GM18873 (cell line): ENCODE data around the gene DCST2.

Experiments
- ATAC-seq: cut with Tn5 transposase; IDR thresholded peaks from one replicate; pipeline ENCODE4 v1.9.1; 2021; ENCODE audit warnings: mild to moderate bottlenecking, moderate library complexity, moderate number of reproducible peaks; ENCODE audit not compliant: unreplicated experiment, low FRiP score

Gene DCST2

DNA sequence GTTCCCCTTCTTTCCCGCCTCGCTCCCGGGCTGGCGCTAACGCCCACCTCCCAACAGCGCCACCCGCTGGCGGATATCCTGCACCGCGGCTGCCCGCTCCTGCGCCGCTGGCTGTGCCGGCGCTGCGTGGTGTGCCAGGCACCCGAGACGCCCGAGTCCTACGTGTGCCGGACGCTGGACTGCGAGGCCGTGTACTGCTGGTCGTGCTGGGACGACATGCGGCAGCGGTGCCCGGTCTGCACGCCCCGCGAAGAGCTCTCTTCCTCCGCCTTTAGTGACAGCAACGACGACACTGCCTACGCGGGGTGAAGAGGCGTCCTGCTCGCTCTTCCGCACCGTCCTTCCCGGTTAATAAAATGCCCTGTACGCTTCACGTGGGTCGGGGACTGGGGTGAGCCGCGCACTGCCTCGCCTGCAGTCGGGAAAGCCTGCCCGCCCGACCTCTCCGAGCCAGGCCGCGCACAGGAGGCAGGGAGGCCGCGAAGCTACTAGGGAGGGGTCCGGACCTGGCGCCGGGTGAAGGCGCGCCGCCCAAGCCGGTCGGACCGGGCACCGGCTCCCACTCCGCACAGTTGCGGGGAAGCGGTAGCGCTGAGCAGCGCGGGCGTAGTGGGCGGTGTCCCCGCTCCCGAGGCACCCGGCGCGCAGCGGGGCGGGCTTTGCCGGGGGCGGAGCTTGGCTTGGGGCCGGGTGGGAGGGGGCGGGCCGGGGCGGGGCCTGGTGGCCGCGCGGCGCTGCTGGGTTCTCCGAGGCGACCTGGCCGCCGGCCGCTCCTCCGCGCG, 17.2 kb upstream of the DCST2 start, which contains the start of gene ADAM15:
Gene ADAM15, plus strand, starts transcription at position 757 of the 782 bp plus-strand sequence. CDS start 71 bp downstream, outside the sequence.
- ATAC-seq = peak; percentile 47

- ATAC-seq = peak; percentile 1
These were observed 16.3 kb upstream of the DCST2 start for GRCh38 chr1:155049651-155050559.

DNA sequence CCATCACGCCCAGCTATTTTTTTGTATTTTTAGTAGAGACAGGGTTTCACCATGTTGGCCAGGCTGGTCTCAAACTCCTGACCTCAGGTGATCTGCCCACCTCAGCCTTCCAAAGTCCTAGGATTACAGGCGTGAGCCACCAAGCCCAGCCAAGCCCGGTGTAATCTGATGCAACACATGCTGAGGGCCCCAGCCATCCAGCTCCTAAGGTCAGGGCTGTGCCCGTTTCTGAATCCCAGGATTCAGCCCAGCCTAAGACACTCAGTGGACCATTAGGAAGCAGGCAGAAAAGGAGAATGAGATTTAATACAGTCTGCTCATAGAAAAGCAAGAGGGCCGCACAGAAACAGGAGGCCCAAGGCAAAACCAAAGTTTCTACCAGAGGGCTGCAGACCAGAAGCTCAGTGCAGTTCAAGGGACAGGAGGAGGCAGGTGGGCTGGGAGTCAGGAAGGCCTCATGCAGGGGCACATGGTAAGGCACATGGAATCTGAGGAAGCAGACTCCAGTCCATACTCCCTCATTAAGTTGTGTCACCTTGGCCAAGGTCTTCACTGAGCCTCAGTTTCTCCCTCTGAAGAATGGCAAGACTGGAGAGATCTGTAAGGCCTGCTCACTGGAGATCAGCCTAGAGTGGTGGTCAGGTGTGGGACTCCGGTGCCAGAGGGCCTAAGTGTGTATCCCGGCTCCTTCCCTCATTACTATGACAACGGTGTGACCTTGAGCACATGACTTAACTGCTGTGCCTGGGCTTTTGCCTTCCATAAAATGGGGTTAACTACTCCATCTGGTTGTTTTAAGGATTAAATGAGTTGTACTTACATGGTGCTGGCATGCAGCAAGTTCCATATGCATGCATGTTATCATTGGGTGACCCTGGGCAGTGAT, 15.1 kb upstream of the DCST2 start:
- ATAC-seq = no peak

- ATAC-seq = no peak
These were observed 11.5 kb upstream of the DCST2 start for GRCh38 chr1:155044812-155045657.

DNA sequence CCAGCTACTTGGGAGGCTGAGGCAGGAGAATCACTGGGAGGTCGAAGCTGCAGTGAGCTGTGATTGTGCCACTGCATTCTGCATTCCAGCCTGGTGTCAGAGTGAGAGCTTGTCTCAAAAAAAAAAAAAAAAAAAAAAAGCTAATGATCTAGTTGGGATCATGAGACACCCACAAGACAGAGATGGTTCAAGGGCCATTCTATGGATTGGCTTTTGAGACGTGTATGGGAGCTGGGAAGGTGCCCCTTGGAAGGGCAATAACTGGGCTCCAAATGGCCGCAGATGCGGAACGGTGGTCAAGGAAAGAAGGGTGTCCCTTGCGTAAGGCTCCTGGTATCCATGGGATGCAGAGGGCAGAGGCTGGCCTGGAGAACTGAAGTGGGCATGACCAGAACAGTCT, 10.8 kb upstream of the DCST2 start:
- ATAC-seq = no peak

- no peak for ATAC-seq
These were observed 10.2 kb upstream of the DCST2 start for GRCh38 chr1:155043793-155044192.

DNA sequence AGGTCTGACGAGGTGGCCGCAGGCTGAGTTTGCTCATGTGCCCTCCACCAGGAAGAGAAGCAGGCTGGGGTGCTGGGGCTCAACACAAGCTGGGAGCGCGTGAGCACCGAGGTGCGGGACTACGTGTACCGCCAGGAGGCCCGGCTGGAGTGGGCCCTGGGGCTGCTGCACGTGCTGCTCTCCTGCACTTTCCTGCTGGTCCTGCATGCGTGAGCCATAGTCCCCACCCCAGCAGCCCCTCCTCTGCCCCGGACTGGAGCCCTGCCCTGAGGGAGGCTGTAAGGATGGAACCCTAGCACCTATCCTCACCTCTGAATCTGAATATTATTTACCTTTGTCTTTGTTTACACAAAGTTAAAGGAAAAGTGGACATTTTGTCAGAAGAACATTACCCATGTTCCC, 9.7 kb upstream of the DCST2 start:
- ATAC-seq = no peak

- no peak for ATAC-seq
These were observed 9.2 kb upstream of the DCST2 start for GRCh38 chr1:155042789-155043188.

DNA sequence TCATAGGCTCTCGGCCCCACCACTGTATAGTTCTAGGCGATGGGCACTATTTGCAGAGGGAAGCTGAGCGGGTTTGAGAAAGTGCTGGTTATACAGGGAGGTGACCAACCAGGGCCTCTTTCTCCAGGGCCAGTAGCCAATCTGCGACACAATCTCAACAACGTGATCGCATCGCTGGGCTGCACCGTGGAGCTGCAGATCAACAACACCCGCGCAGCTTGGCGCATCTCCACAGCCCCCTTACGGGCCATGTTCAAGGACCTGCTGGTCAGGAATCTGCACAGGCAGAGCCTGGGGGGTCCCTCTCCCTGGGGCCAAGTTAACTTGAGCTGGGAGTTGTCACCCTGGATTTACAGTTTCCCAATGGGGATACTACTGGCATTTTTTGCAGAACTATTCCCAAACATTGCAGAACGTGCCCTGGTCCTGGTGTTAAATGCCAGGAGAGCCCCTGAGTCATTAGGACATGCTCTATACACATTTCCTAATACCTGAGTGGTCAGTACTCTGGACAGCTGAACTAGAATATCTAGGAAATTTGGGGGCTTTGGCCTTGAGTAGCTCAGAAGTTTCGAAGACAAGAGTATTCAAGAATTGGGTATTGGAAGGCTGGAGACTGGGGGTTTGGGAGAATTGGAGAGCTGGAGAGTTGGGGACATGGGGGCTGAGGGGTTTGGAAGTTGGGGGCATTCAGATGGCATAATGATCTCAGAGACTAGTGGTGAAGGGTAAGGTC, 6.9 kb upstream of the DCST2 start:
- ATAC-seq = no peak

GRCh38 chr1:155039308-155039669, 5.7 kb upstream of the DCST2 start:
- no peak for ATAC-seq

DNA sequence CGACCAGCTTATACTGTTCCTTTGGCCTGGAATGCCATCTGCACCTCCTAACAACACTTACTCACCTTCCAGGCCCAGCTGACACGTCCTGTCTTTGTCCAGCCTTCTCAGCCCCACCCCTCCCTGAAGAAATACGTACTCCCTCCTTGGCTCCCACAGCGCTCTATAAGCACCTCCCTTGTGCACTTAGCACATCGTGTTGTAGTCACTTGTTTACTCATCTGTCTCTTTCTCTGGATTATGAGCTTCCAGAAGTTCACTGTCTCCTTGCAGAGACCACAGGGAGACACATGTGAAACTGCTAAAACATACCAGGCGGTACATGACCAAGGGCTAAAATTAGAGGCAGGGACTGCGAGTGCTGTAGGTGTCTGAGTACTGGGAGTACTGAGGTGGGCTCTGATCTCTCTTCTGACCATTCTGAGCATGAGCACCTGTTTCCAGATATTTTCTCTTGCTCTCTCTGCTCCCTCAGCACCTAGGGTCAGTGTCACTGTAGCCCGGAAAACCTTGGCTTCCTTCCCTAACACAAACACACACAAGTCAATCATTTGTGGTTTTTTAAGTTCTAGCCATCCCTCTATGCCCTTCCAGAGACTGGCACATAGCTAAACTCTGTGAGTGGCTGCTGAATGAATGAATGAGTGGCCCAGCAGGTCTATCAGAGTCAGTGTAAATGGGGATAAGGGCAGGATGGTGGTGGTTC, 5.2 kb upstream of the DCST2 start:
- ATAC-seq = no peak

- ATAC-seq = no peak
These were observed 4.4 kb upstream of the DCST2 start for GRCh38 chr1:155037851-155038441.

- ATAC-seq = no peak
These were observed 3.5 kb upstream of the DCST2 start for GRCh38 chr1:155037043-155037442.

DNA sequence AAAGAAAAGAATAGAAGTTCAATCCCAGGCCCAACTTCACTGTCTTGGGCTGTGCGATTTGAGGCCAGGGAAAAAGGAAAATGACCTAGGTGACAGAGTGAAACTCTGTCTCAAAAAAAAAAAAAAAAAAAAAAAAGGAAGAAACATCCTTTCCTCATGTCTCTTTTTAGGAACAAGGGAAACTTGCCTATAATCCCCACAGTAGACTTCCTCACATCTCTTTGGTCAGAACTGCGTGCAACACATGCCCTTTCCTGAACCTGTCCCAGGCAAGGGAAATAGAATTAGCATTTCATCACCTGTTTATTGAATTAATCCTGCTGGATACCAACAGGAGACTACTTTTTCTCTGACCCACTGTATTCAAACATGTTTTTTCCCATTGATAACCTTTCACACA, 2.4 kb upstream of the DCST2 start:
- no peak for ATAC-seq

DNA sequence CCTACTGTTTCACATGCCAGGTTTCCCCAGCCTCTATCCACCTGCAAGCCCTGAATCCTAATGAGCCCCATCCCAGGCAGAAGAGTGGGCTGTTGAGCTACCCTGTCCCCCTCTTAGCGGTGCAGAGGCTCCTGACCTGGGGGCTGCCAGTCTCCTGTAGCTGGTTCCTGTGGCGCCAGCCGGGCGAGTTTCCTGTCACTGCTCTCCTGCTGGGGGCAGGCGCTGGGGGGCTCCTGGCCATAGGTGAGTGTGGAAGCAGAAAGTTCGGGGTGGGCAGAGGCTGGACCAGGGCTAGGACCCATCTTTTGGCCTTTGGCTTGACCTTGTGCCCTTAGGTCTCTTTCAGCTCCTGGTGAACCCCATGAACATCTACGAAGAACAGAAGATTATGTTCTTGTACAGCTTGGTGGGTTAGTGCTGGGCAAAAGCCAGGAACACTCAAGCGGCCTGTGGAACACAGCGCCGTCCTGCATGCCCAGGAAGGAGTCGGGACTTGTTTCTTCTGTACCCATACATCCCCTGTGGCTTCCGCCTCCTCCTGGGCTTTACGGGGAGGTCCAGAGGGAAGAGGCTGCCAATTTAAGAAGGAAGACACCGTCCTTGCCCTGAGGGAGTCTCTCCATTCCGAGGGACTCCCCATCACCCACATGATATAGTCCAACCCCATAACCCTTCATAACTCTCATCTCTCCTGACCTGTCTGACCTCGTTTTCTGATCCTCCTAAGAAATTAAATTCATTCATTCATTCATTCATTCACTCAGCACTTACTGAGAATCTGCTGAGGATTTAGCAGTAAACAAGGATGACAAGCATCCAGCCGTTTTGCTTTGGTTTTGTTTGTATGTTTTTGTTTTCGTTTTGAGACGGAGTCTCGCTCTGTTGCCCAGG, 982 bp upstream of the DCST2 start:
- no peak for ATAC-seq

DNA sequence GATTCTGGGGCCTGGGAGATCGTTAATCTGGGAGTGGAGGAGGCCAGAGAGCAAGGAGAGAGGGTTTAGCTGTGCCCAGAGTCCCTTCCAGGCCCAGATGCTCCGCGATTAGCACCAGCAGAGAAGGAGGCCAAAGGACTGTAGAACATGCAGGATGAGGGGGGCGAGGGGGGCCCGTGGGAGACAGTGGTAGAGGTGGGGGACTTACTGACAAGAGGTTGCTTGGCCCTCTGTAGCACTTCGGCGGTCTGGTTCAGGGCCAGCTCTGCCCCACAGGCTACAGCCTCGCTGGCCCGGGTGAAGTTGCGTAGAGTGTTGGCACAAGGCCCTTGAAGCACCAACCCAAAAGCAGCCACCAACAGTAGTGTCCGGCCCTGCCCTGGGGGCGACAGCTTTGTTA, 695 bp downstream of the DCST2 start:
- ATAC-seq = no peak

- no peak for ATAC-seq
These were observed 2.7 kb downstream of the DCST2 start for GRCh38 chr1:155030899-155031298.
